ENCODE data around the gene MAEA. TPM values are rescaled to one million over a fixed set of nuclear protein-coding genes. Genes with fewer than 3 reads are reported as not detected.

The MAEA gene
- total RNA-seq, 4 donors from 2014 or later: 66.2 to 140 (median 83.2) TPM

DNA sequence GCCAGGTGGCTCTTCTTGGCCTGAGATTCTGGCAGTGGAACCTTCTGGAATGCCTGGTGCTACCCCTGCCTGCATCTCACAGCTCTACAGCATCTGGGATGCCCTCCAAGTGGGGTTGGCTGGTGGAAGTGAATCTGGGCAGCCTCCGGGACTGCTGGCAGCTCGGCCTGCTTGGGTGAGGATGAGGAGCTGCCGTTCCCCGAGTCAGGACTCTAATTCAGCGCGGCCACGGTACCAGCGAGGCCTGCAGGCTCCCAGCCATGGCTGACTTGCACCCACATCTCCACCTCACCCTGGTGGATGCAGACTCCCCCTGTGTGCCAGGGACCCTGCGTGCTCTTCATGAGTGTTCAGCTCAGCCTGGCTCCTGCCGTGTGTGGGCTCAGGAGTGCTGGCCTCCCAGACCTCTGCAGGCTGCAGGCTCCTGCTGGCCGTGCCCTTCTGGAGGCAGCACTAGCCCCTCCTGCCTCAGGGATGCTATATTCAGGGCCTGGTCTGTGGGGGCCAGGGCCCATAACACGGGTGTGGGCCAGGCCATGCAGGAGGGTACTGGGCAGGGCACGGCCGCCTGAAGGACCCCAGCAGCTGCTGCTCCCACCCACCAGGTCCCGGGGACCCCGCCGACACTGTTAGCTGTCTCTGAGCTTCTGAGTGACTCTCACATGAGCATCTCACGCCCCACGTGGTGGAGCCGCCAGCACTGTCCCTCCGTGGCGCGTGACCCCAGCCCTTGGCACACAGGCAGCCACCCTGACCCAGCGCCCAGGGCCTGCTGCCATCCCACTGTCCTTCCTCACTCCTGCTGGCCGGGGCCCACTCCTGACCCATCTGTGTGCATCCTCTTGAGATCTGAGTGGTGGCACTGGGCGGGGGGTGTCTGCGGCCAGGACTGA is 67.9 kb downstream of the MAEA start:
- no peak overlapping the region for H3K27ac ChIP-seq
- peaks cover 0 to 60% (median 11%) of the 10 kb centered on the region in 3 donors for H3K36me3 ChIP-seq
- TF ChIP-seq POLR2A (IDR thresholded peaks at IDR 0.05): no peak
- TF ChIP-seq CTCF (IDR thresholded peaks at IDR 0.05): no peak
- no peak for TF ChIP-seq EP300 (IDR thresholded peaks at IDR 0.05)
- DNase-seq (ENCODE audit: low spot score in 2 of 2): no peak
- WGBS, 2 donors: 92 to 97% methylated on average over 15 to 16 of the region's 27 CpGs
- H3K4me1 ChIP-seq: peaks cover 0 to 30% (median 5%) of the 10 kb centered on the region in 4 donors
- no peak overlapping the region for H3K4me3 ChIP-seq
- no peaks in the 10 kb centered on the region for H3K9me3 ChIP-seq
- H3K27me3 ChIP-seq: no peaks in the 10 kb centered on the region

GRCh38 chr4:1358421-1359143 is 68.9 kb downstream of the MAEA start:
- no peak for DNase-seq (ENCODE audit: low spot score in 2 of 2)
- WGBS, 2 donors: 93 to 96% methylated on average over 38 of the region's 38 CpGs
- Histone ChIP-seq H3K9me3 (no peaks in the 10 kb centered on the region), H3K4me1 (peaks cover 0 to 30% (median 5%) of the 10 kb centered on the region in 4 donors), H3K4me3 (no peak overlapping the region), H3K27me3 (no peaks in the 10 kb centered on the region), H3K27ac (no peak overlapping the region), H3K36me3 (peaks cover 0 to 53% (median 11%) of the 10 kb centered on the region in 3 donors)
- TF ChIP-seq CTCF (IDR thresholded peaks at IDR 0.05): no peak
- TF ChIP-seq EP300 (IDR thresholded peaks at IDR 0.05): no peak
- TF ChIP-seq POLR2A (IDR thresholded peaks at IDR 0.05): no peak

DNA sequence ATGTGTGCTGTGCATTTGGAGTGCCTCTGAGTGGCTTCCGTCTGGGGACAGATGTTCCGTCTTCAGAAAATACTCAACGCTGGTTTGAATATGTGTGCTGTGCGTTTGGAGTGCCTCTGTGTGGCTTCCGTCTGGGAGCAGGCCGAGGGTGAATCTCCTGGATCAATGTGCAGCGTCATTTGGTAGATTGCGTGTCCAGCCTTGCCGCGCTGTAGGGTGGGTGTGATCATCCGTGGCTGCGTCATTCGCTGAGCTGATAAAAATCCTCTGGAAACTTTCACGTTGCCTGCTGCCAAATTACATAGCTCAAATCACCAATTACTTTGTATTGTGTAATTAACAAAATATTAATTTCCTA is 69.4 kb downstream of the MAEA start:
- no peak for DNase-seq (ENCODE audit: low spot score in 2 of 2)
- no peaks in the 10 kb centered on the region for H3K9me3 ChIP-seq
- WGBS, 2 donors: 83 to 97% methylated on average over 14 of the region's 14 CpGs
- peaks cover 0 to 47% (median 11%) of the 10 kb centered on the region in 3 donors for H3K36me3 ChIP-seq
- TF ChIP-seq EP300 (IDR thresholded peaks at IDR 0.05) (no peak), POLR2A (IDR thresholded peaks at IDR 0.05) (no peak), CTCF (IDR thresholded peaks at IDR 0.05) (no peak)
- H3K4me1 ChIP-seq: peaks cover 0 to 30% (median 5%) of the 10 kb centered on the region in 4 donors
- peak overlapping the region in 1 of 4 donors; percentile 91 for H3K27ac ChIP-seq
- no peaks in the 10 kb centered on the region for H3K27me3 ChIP-seq
- no peak overlapping the region for H3K4me3 ChIP-seq

DNA sequence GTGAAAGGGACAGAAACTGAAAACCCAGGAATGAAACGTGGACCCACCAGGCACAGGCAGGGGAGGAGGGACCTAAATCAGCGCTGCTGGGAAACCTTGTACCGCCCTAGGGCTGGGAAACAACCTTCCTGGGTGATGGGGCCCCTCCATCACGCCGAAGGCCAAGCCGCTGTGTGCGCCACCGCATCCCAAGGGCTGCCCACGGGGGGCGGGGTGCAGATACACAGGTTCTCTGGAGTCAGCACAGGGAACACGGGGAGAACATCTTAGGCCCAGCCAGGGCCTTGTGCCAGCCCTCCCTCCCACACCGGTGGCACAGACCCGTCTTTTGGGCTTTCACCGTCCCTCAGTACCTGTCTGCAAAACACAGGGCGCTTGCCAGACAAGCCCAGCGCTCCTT is 70.3 kb downstream of the MAEA start:
- DNase-seq (ENCODE audit: low spot score in 2 of 2): no peak
- Histone ChIP-seq H3K27me3 (no peaks in the 10 kb centered on the region), H3K4me1 (peaks cover 0 to 30% (median 5%) of the 10 kb centered on the region in 4 donors), H3K36me3 (peaks cover 0 to 46% (median 7%) of the 10 kb centered on the region in 3 donors), H3K27ac (peak overlapping the region in 2 of 4 donors; percentile 91 to 92), H3K4me3 (no peak overlapping the region), H3K9me3 (no peaks in the 10 kb centered on the region)
- WGBS, 2 donors: 83 to 87% methylated on average over 14 to 16 of the region's 16 CpGs
- no peak for TF ChIP-seq CTCF (IDR thresholded peaks at IDR 0.05)
- no peak for TF ChIP-seq EP300 (IDR thresholded peaks at IDR 0.05)
- TF ChIP-seq POLR2A (IDR thresholded peaks at IDR 0.05): no peak

All from tibial nerve (tissue), 4 donors.